B cell (primary cell): ENCODE measurements around the gene STEAP1. TPM values are rescaled to one million over a fixed set of nuclear protein-coding genes. Genes with fewer than 3 reads are reported as not detected.

Experiments used
- ATAC-seq: fragments of 200-7000 bp; cut with Tn5 transposase; one replicate; pipeline ENCODE4 v1.10.0; 2021; ENCODE audit warnings: low read depth, mild to moderate bottlenecking, moderate number of reproducible peaks, moderate library complexity
- CTCF ChIA-PET: fragments of 350-600 bp; sonication (Branson Sonifier 250); formaldehyde crosslinking; loops from one replicate; lab custom pipeline; 2021; ENCODE audit warnings: antibody characterized with exemption, inconsistent platforms; lab: Charles Lee
- POLR2A ChIA-PET: fragments of 350-600 bp; sonication (Branson Sonifier 250); formaldehyde crosslinking; loops from one replicate; lab custom pipeline; 2021; ENCODE audit warnings: antibody characterized with exemption; lab: Charles Lee
- DNase-seq: peaks from one replicate; pipeline ENCODE4 v3.0.0; 2013
- H2AFZ ChIP-seq: 2 replicates; pipeline ENCODE4 v1.6.1; 2012; ENCODE audit warnings: mild to moderate bottlenecking, low read depth, low read length; ENCODE audit not compliant: insufficient read depth, poor library complexity, severe bottlenecking
- H3K27ac ChIP-seq, 2 donors: 1 replicate in 1 of 2; 2 replicates in 1 of 2; pipeline ENCODE4 v1.5.1; 2012 to 2013; ENCODE audit warnings: low read length in 2 of 2, mild to moderate bottlenecking in 2 of 2, moderate library complexity in 1 of 2
- H3K27me3 ChIP-seq, 4 experiments: fragments of 200-600 bp in 1 of 4; sonication (generic) in 1 of 4; replicated peaks in 1 of 4; 1 replicate in 2 of 4; 2 replicates in 2 of 4; pipeline versions ENCODE4 v1.6.1 to v1.7.0; 2013 to 2016; ENCODE audit warnings: low read length in 3 of 4, mild to moderate bottlenecking in 2 of 4, mixed read lengths in 1 of 4, moderate library complexity in 1 of 4; ENCODE audit not compliant: insufficient read depth in 4 of 4, control insufficient read depth in 3 of 4; ENCODE audit errors: control extremely low read depth in 1 of 4
- H3K36me3 ChIP-seq, 2 experiments: replicated peaks in 1 of 2; 1 replicate in 1 of 2; 2 replicates in 1 of 2; pipeline versions ENCODE4 v1.6.1 to v1.7.1; 2013; ENCODE audit warnings: low read length in 1 of 2; ENCODE audit not compliant: insufficient read depth in 2 of 2, control insufficient read depth in 1 of 2; ENCODE audit errors: control extremely low read depth in 1 of 2, extremely low read depth in 1 of 2
- H3K4me1 ChIP-seq, 2 donors: fragments of 200-600 bp in 1 of 2; sonication (generic) in 1 of 2; 1 replicate in 1 of 2; 2 replicates in 1 of 2; pipeline versions ENCODE4 v1.5.1 to v1.6.1; 2013 to 2017; ENCODE audit warnings: low read length in 2 of 2; ENCODE audit not compliant: control insufficient read depth in 2 of 2, insufficient read depth in 2 of 2
- H3K4me2 ChIP-seq: replicated peaks from 2 replicates; pipeline ENCODE3; 2012; ENCODE audit warnings: mild to moderate bottlenecking, low read depth, low read length; ENCODE audit not compliant: poor library complexity, severe bottlenecking
- H3K4me3 ChIP-seq, 5 experiments: fragments of 200-600 bp in 1 of 5; sonication (generic) in 1 of 5; 1 replicate in 3 of 5; 2 replicates in 2 of 5; pipeline versions ENCODE4 v1.5.1 to v1.7.0; 2011 to 2016; ENCODE audit warnings: low read length in 4 of 5, mild to moderate bottlenecking in 4 of 5, low read depth in 2 of 5, control low read depth in 1 of 5, moderate library complexity in 1 of 5; ENCODE audit not compliant: insufficient read depth in 1 of 5; ENCODE audit errors: control extremely low read depth in 1 of 5, extremely low read depth in 1 of 5
- H3K79me2 ChIP-seq: fragments of 200-600 bp; sonication (generic); one replicate; pipeline ENCODE4 v1.6.0; 2016; ENCODE audit warnings: low read length; ENCODE audit not compliant: control insufficient read depth, insufficient read depth
- H3K9ac ChIP-seq: fragments of 200-600 bp; sonication (generic); 2 replicates; pipeline ENCODE4 v1.6.1; 2017; ENCODE audit warnings: mild to moderate bottlenecking, low read length, moderate library complexity
- H3K9me3 ChIP-seq, 3 donors: one replicate each; pipeline versions ENCODE4 v1.6.1 to v1.7.1; 2013; ENCODE audit warnings: low read length in 2 of 3; ENCODE audit not compliant: control insufficient read depth in 2 of 3, insufficient read depth in 1 of 3; ENCODE audit errors: control extremely low read depth in 1 of 3
- H4K20me1 ChIP-seq: 2 replicates; pipeline ENCODE4 v1.6.0; 2012; ENCODE audit warnings: mild to moderate bottlenecking, low read length; ENCODE audit not compliant: insufficient read depth, control insufficient read depth, poor library complexity, severe bottlenecking
- H3K27ac Mint-ChIP-seq: one replicate; pipeline ENCODE4 v1.8.0; 2021; ENCODE audit warnings: mixed read lengths
- H3K27me3 Mint-ChIP-seq: one replicate; pipeline ENCODE4 v1.8.0; 2021; ENCODE audit warnings: mixed read lengths
- H3K4me1 Mint-ChIP-seq: one replicate; pipeline ENCODE4 v1.8.0; 2021; ENCODE audit warnings: mixed read lengths
- H3K4me3 Mint-ChIP-seq: one replicate; pipeline ENCODE4 v1.8.0; 2021; ENCODE audit warnings: mixed read lengths
- H3K9me3 Mint-ChIP-seq: one replicate; pipeline ENCODE4 v1.8.0; 2022; ENCODE audit warnings: mixed read lengths; ENCODE audit not compliant: insufficient read depth
- CTCF ChIP-seq: fragments of 200-600 bp; IDR thresholded peaks from one replicate; pipeline ENCODE4 v1.8.0; 2022; ENCODE audit warnings: antibody characterized with exemption, mild to moderate bottlenecking
- EZH2 ChIP-seq: IDR thresholded peaks from 2 replicates; pipeline ENCODE4 v1.6.1; 2012; ENCODE audit warnings: borderline replicate concordance, low read depth, mild to moderate bottlenecking, moderate library complexity, low read length; ENCODE audit not compliant: insufficient read depth, poor library complexity, severe bottlenecking
- WGBS: methylation state at CpG from one replicate; pipeline ENCODE4 v1.1.5; 2013; ENCODE audit warnings: missing lambda C conversion rate; ENCODE audit not compliant: insufficient coverage; 5-methylcytosine and 5-hydroxymethylcytosine counted together
- intact Hi-C: fragments of 100-400 bp; cut with micrococcal nuclease; formaldehyde crosslinking; loops from one replicate; pipeline ENCODE4 v1.10.0; 2022
- polyA plus RNA-seq: library from polyadenylated mRNA; depleted of rRNA; stranded (reverse); fragments of >200 nt; gene quantifications from 2 replicates; pipeline ENCODE4 v1.2.3, GENCODE V29; 2012
- total RNA-seq, 2 donors: library from RNA; stranded (reverse); fragments of 120-200 nt in 1 of 2; gene quantifications; 1 replicate in 1 of 2; 2 replicates in 1 of 2; pipeline versions ENCODE4 v1.2.3 to v1.2.4, GENCODE V29; 2013 to 2022

STEAP1 gene
- total and polyA plus RNA-seq, 2 donors (not counting 1 experiment from before 2014, with no cell fraction given), result not detected

- Histone ChIP-seq H4K20me1 (no peaks in the 10 kb centered on the region), H3K4me3 (no peak overlapping the region), H3K36me3 (no peaks in the 10 kb centered on the region), H3K9me3 (peaks cover 0 to 16% (median 6%) of the 10 kb centered on the region in 3 donors), H3K4me2 (no peak overlapping the region), H3K9ac (no peak overlapping the region), H3K27ac (no peak overlapping the region), H2AFZ (no peak overlapping the region), H3K4me1 (no peaks in the 10 kb centered on the region), H3K27me3 (no peaks in the 10 kb centered on the region), H3K79me2 (no peaks in the 10 kb centered on the region)
- no peaks in the 10 kb centered on the region for H3K9me3 Mint-ChIP-seq
- H3K27me3 Mint-ChIP-seq, result peaks cover 16% of the 10 kb centered on the region
- WGBS, result 67% methylated on average over 1 of the region's 2 CpGs
- intact Hi-C loops, result no loop called here
- ChIA-PET POLR2A (no interaction called here), CTCF (no interaction called here)
- peaks cover 2% of the 10 kb centered on the region for H3K4me1 Mint-ChIP-seq
- DNase-seq, result no peak
- no peak for ATAC-seq
- no peak overlapping the region for H3K4me3 Mint-ChIP-seq
- no peak overlapping the region for H3K27ac Mint-ChIP-seq
- TF ChIP-seq CTCF (no peak), EZH2 (no peak)
These were observed 17.9 kb downstream of the STEAP1 start for GRCh38 chr7:90172121-90172520.

GRCh38 chr7:90172624-90173023, 18.4 kb downstream of the STEAP1 start:
- H3K4me2 ChIP-seq, result no peak overlapping the region
- no peaks in the 10 kb centered on the region for H3K36me3 ChIP-seq
- no peaks in the 10 kb centered on the region for H4K20me1 ChIP-seq
- DNase-seq (no peak), ATAC-seq (no peak)
- no peak overlapping the region for H2AFZ ChIP-seq
- H3K27ac Mint-ChIP-seq, result no peak overlapping the region
- H3K9ac ChIP-seq, result no peak overlapping the region
- no peak for TF ChIP-seq CTCF
- no peak for TF ChIP-seq EZH2
- ChIA-PET POLR2A (no interaction called here), CTCF (interaction anchor here (2.1 kb wide), 1 partner anchor 19 kb away, joined by 10 read pairs; the partner anchor contains the start of gene STEAP1)
- no peak overlapping the region for H3K27ac ChIP-seq
- no peaks in the 10 kb centered on the region for H3K79me2 ChIP-seq
- 93% methylated on average over 2 of the region's 6 CpGs for WGBS
- intact Hi-C loops, result no loop called here
- H3K9me3 Mint-ChIP-seq, result no peaks in the 10 kb centered on the region
- no peak overlapping the region for H3K4me3 ChIP-seq
- H3K27me3 ChIP-seq, result no peaks in the 10 kb centered on the region
- H3K9me3 ChIP-seq, result peaks cover 0 to 16% (median 6%) of the 10 kb centered on the region in 3 donors
- H3K27me3 Mint-ChIP-seq, result peaks cover 16% of the 10 kb centered on the region
- no peaks in the 10 kb centered on the region for H3K4me1 ChIP-seq
- peaks cover 2% of the 10 kb centered on the region for H3K4me1 Mint-ChIP-seq
- no peak overlapping the region for H3K4me3 Mint-ChIP-seq
